Measurements from ENCODE around the gene THAP10.

The THAP10 gene

DNA sequence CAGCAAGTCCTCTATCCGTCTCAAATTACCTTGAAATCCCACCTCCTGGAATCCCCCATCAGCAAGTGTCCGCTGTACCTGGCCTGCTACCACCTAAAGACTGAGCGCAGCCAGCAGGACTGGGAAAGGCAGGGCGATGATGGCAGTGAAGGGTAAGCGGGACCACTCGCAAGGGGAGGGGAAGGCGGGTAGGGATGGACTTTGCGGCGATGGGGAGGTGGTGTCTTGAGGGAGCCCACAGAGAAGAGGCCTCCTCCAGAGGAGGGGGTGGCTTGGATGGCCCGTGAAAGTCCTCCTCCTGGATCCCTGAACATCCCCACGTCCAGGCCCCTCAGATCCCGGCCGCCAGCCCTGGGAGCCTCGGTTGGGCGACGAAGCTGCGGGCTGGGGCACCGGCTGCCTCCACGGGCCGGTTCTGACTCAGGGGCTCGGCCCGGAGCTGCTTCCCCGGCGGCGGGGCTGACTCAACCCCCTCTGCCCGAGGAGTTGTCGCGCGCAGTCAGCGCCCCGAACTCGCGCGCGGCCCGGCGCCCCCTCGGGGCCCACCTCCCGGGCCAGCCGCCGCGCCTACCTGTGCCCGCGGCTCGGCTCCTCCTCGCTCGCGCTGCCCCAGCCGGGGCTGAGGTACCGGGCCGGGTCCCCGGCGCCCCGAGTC lies 38.8 kb downstream of the THAP10 start:
- peak overlapping the region; percentile 92 for H3K4me3 ChIP-seq (ENCODE audit: low read length)
- peak; percentile 58 for DNase-seq (ENCODE audit: low read depth)
- TF ChIP-seq, protein P1, sequence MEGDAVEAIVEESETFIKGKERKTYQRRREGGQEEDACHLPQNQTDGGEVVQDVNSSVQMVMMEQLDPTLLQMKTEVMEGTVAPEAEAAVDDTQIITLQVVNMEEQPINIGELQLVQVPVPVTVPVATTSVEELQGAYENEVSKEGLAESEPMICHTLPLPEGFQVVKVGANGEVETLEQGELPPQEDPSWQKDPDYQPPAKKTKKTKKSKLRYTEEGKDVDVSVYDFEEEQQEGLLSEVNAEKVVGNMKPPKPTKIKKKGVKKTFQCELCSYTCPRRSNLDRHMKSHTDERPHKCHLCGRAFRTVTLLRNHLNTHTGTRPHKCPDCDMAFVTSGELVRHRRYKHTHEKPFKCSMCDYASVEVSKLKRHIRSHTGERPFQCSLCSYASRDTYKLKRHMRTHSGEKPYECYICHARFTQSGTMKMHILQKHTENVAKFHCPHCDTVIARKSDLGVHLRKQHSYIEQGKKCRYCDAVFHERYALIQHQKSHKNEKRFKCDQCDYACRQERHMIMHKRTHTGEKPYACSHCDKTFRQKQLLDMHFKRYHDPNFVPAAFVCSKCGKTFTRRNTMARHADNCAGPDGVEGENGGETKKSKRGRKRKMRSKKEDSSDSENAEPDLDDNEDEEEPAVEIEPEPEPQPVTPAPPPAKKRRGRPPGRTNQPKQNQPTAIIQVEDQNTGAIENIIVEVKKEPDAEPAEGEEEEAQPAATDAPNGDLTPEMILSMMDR (conservative IDR thresholded peaks at IDR 0.05; ENCODE audit: low read length), result no peak

DNA sequence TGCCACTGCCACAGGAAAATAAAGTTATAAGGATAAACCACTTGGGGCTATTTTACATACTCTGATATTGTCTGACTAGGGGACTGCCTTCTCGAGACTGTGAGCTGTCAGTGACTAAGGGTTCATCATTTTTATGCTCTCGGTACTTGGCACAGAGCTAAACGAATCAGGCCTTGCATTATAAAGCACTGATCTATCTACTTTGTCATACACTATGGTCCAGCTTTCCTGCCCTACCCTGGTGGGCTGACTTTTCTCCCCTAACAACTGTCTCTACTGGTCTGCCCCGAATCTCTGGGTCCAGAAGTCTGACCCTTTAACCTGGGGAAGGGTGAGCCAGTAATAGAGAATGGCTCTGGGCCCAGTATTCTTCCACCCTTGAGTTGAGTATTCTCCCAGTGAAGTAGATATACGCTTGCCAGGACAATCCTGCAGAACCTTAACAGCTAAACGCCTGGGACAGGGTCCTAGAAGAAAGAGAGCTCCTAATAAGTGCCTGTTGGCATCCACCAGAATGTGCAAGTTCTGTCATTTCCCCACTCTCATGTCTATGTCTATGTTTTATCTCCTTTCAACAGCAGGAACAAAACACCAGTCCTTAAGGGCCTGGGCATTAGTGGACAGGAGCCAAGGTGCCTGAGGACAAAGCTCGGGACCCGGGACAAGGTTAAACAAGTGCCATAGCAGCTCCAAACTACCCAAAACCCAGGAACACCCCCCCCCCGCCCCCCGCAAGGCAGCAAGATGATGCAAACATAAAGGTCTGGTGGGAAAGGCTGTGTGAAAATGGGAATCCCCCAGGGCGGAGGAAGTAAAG lies 39.5 kb downstream of the THAP10 start:
- peak; percentile 73 for DNase-seq (ENCODE audit: low read depth)
- H3K4me3 ChIP-seq (ENCODE audit: low read length), result peak overlapping the region; percentile 92
- TF ChIP-seq, protein P1 (conservative IDR thresholded peaks at IDR 0.05; ENCODE audit: low read length), result no peak

DNA sequence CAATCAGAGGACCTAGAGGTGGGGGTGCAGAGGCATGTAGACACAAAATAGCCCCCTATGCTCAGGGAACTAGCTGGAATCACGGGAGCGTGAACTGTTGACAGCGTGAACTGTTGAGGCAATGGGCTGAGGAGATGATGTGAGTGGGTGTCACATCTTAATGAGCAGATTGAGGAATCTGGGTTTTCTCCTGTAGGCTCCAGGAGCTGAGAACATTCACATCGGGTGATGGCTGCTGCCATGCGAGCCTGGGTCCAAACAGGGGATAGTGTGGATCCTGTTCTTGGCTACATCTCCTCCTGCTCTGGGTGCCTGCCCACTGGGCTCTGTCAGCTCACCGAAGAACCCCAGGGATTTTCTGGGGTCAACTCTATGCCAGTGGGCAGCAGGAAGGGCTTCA lies 40.3 kb downstream of the THAP10 start:
- DNase-seq (ENCODE audit: low read depth), result no peak
- TF ChIP-seq, protein P1 (conservative IDR thresholded peaks at IDR 0.05; ENCODE audit: low read length), result no peak
- H3K4me3 ChIP-seq (ENCODE audit: low read length), result peak overlapping the region; percentile 92

DNA sequence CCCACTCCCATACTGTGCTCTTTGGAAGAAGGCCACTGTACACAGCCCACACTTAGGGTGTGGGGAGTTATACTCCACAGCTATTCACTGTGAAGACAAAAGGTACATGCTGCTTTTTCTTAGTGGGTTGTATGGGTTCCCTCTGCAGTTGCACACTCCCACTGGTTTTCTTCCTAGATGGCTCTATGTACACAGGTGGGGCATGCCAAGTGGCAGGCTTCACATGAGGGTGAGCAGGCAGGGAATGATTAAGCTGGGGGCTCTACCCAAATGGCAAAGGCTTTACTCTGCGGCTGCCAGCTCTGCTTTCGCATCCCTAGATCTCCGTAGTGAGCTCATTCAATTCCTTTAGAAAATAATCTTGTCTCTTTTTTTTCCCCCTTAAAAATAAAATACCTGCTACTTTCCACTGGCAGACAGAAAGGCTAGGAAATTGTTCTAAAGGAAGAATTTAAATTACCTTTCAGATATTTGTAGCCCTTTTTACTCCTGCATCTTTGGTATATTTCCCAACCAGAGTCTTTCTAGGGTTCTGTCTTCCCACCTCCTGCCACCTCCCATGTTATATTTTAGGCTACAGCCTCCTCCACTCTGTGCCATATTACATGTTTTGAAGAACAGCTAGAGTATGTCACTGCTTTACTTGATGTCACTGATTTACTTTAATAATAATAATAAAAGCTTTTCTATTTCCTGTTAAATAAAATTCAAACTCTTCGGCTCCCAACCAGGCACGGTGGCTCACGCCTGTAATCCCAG lies 46.5 kb downstream of the THAP10 start:
- no peak overlapping the region for H3K4me3 ChIP-seq (ENCODE audit: low read length)
- TF ChIP-seq, protein P1 (conservative IDR thresholded peaks at IDR 0.05; ENCODE audit: low read length), result no peak
- DNase-seq (ENCODE audit: low read depth), result no peak

DNA sequence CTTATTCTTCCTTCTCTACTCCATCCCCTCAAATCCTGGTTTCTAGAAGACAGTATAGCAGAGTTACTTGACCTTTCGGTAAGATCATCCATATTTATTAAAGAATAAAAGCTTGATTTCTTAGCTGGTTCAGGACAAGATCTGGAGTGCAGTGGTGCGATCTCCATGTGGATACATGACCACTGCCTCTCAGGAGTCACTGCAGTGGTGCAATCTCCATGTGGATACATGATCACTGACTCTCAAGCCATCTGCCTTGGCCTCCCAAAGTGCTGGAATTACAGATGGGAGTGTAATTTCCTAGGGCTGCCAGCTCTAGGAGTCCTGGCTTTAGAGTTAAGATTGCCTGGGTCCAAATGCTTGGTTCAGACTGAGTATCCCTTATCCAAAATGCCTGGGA lies 54.8 kb downstream of the THAP10 start:
- no peak for DNase-seq (ENCODE audit: low read depth)
- TF ChIP-seq, protein P1 (conservative IDR thresholded peaks at IDR 0.05; ENCODE audit: low read length), result no peak
- no peak overlapping the region for H3K4me3 ChIP-seq (ENCODE audit: low read length)

DNA sequence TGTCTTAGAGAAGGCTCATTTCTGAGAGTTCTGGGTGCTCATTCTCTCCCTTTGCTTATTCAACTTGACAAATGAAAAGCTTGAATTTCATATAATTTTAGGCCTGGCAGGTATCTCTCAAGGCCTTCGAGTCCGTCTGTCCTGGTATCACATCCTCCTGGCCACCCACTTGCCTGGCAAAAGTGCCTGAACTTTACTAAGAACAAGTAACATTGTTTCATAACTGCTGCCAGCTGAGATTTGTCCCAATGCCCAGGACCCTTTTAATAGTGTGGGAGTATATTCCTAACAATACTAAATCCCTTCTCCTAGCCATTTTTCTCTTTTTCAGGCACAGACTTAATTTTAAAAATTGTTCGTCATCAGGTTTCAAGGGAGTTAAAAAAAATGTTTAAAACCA lies 56.4 kb downstream of the THAP10 start:
- no peak for DNase-seq (ENCODE audit: low read depth)
- no peak overlapping the region for H3K4me3 ChIP-seq (ENCODE audit: low read length)
- TF ChIP-seq, protein P1 (conservative IDR thresholded peaks at IDR 0.05; ENCODE audit: low read length), result no peak
